ENCODE results near the gene BRINP1. TPM values are rescaled to one million over a fixed set of nuclear protein-coding genes. Genes with fewer than 3 reads are reported as not detected.

Gene BRINP1
- total RNA-seq, 6 experiments from 2014 or later: 0.09 to 0.43 (median 0.13) TPM; not detected in 1

- H3K27ac ChIP-seq: no peak overlapping the region
- peaks cover 0 to 6% of the 10 kb centered on the region in 2 donors for H3K27me3 ChIP-seq
- H3K36me3 ChIP-seq: no peaks in the 10 kb centered on the region
- H3K4me3 ChIP-seq: no peak overlapping the region
- WGBS (ENCODE audit: insufficient coverage, low coverage, low lambda C conversion rate, missing lambda C conversion rate): 0% methylated on average over 1 of the region's 4 CpGs
- no peak for ATAC-seq
- H3K9me3 ChIP-seq: no peaks in the 10 kb centered on the region
- intact Hi-C loops (cut with DNase I): no loop called here
- no peak for DNase-seq
- H3K4me1 ChIP-seq: no peaks in the 10 kb centered on the region
- TF ChIP-seq CTCF (IDR thresholded peaks at IDR 0.05) (no peak), POLR2A (IDR thresholded peaks at IDR 0.05) (no peak)
These were observed 220.4 kb downstream of the BRINP1 start for GRCh38 chr9:119148855-119149254.

GRCh38 chr9:119137479-119137878, 231.8 kb downstream of the BRINP1 start:
- H3K9me3 ChIP-seq: no peaks in the 10 kb centered on the region
- no peak overlapping the region for H3K4me3 ChIP-seq
- no peak for ATAC-seq
- no peak overlapping the region for H3K27ac ChIP-seq
- DNase-seq: no peak
- no peaks in the 10 kb centered on the region for H3K36me3 ChIP-seq
- no peaks in the 10 kb centered on the region for H3K27me3 ChIP-seq
- intact Hi-C loops (cut with DNase I): no loop called here
- no peaks in the 10 kb centered on the region for H3K4me1 ChIP-seq
- WGBS (ENCODE audit: insufficient coverage, low coverage, low lambda C conversion rate, missing lambda C conversion rate): 54% methylated on average over 2 of the region's 2 CpGs
- TF ChIP-seq CTCF (IDR thresholded peaks at IDR 0.05) (no peak), POLR2A (IDR thresholded peaks at IDR 0.05) (no peak)

- no peak for ATAC-seq
- no peak for DNase-seq
- TF ChIP-seq CTCF (IDR thresholded peaks at IDR 0.05): no peak
- no peak for TF ChIP-seq POLR2A (IDR thresholded peaks at IDR 0.05)
- Histone ChIP-seq H3K36me3 (no peaks in the 10 kb centered on the region), H3K4me3 (no peak overlapping the region), H3K27me3 (no peaks in the 10 kb centered on the region), H3K27ac (no peak overlapping the region), H3K9me3 (no peaks in the 10 kb centered on the region), H3K4me1 (no peaks in the 10 kb centered on the region)
- intact Hi-C loops (cut with DNase I): no loop called here
- 35% methylated on average over 2 of the region's 2 CpGs for WGBS (ENCODE audit: insufficient coverage, low coverage, low lambda C conversion rate, missing lambda C conversion rate)
These were observed 243.2 kb downstream of the BRINP1 start for GRCh38 chr9:119126040-119126439.

- H3K9me3 ChIP-seq: no peaks in the 10 kb centered on the region
- no peaks in the 10 kb centered on the region for H3K27me3 ChIP-seq
- no peak overlapping the region for H3K27ac ChIP-seq
- H3K36me3 ChIP-seq: no peaks in the 10 kb centered on the region
- no peak for TF ChIP-seq POLR2A (IDR thresholded peaks at IDR 0.05)
- no peaks in the 10 kb centered on the region for H3K4me1 ChIP-seq
- DNase-seq: no peak
- no peak for ATAC-seq
- intact Hi-C loops (cut with DNase I): no loop called here
- 31% methylated on average over 1 of the region's 1 CpG for WGBS (ENCODE audit: insufficient coverage, low coverage, low lambda C conversion rate, missing lambda C conversion rate)
- no peak overlapping the region for H3K4me3 ChIP-seq
These were observed 247.3 kb downstream of the BRINP1 start for GRCh38 chr9:119121899-119122298.

GRCh38 chr9:119117409-119117808, 251.8 kb downstream of the BRINP1 start:
- intact Hi-C loops (cut with DNase I): no loop called here
- Histone ChIP-seq H3K27ac (no peak overlapping the region), H3K9me3 (no peaks in the 10 kb centered on the region), H3K4me3 (no peak overlapping the region), H3K27me3 (no peaks in the 10 kb centered on the region), H3K36me3 (no peaks in the 10 kb centered on the region), H3K4me1 (no peaks in the 10 kb centered on the region)
- TF ChIP-seq POLR2A (IDR thresholded peaks at IDR 0.05): no peak
- TF ChIP-seq CTCF (IDR thresholded peaks at IDR 0.05): no peak
- no peak for ATAC-seq
- DNase-seq: no peak

All from right lobe of liver (tissue), 6 donors.